ENCODE data around the gene ADPRM.
"Not testable (repeated sequence)": the region's sequence is repeated elsewhere in the genome, so short reads cannot be mapped to it uniquely, and the experiment has no call there.

Gene ADPRM

GRCh38 chr17:10731408-10731879 lies 34.0 kb downstream of the ADPRM start:
- DNase-seq (ENCODE audit: low read depth in 2 of 2): no peak
- no peak for TF ChIP-seq CTCF (IDR thresholded peaks at IDR 0.05; ENCODE audit: low read depth, low read length)
- no peak overlapping the region for H3K4me3 ChIP-seq (replicated peaks in 1 of 2; ENCODE audit: low read depth in 2 of 2, low read length in 2 of 2)

- not testable (repeated sequence) for DNase-seq (ENCODE audit: low read depth in 2 of 2); H3K4me3 ChIP-seq (replicated peaks in 1 of 2; ENCODE audit: low read depth in 2 of 2, low read length in 2 of 2)
These were observed 34.7 kb downstream of the ADPRM start for GRCh38 chr17:10732121-10732520.

- DNase-seq (ENCODE audit: low read depth in 2 of 2): no peak
- H3K4me3 ChIP-seq (replicated peaks in 1 of 2; ENCODE audit: low read depth in 2 of 2, low read length in 2 of 2): no peak overlapping the region
- TF ChIP-seq CTCF (IDR thresholded peaks at IDR 0.05; ENCODE audit: low read depth, low read length): no peak
These were observed 36.3 kb downstream of the ADPRM start for GRCh38 chr17:10733666-10734065.

- TF ChIP-seq CTCF (IDR thresholded peaks at IDR 0.05; ENCODE audit: low read depth, low read length): no peak
- H3K4me3 ChIP-seq (replicated peaks in 1 of 2; ENCODE audit: low read depth in 2 of 2, low read length in 2 of 2): no peak overlapping the region
- DNase-seq (ENCODE audit: low read depth in 2 of 2): no peak
These were observed 37.9 kb downstream of the ADPRM start for GRCh38 chr17:10735251-10735650.

- DNase-seq (ENCODE audit: low read depth in 2 of 2): no peak
- no peak overlapping the region for H3K4me3 ChIP-seq (replicated peaks in 1 of 2; ENCODE audit: low read depth in 2 of 2, low read length in 2 of 2)
- no peak for TF ChIP-seq CTCF (IDR thresholded peaks at IDR 0.05; ENCODE audit: low read depth, low read length)
These were observed 38.4 kb downstream of the ADPRM start for GRCh38 chr17:10735821-10736220.

GRCh38 chr17:10737168-10737622 lies 39.8 kb downstream of the ADPRM start:
- DNase-seq (ENCODE audit: low read depth in 2 of 2): peak; percentile 70 to 73
- no peak overlapping the region for H3K4me3 ChIP-seq (replicated peaks in 1 of 2; ENCODE audit: low read depth in 2 of 2, low read length in 2 of 2)
- TF ChIP-seq CTCF (IDR thresholded peaks at IDR 0.05; ENCODE audit: low read depth, low read length): peak; percentile 83

GRCh38 chr17:10737736-10738135 lies 40.3 kb downstream of the ADPRM start:
- no peak for DNase-seq (ENCODE audit: low read depth in 2 of 2)
- TF ChIP-seq CTCF (IDR thresholded peaks at IDR 0.05; ENCODE audit: low read depth, low read length): no peak
- no peak overlapping the region for H3K4me3 ChIP-seq (replicated peaks in 1 of 2; ENCODE audit: low read depth in 2 of 2, low read length in 2 of 2)

All from cardiac fibroblast (primary cell).